Trophoblast cell (in vitro differentiated cells and primary cell): ENCODE data around the gene DLG2.

ENCODE experiments used
- DNase-seq, 2 donors: peaks; one replicate each; pipeline ENCODE4 v3.0.0-alpha.2; 2016
- H2AFZ ChIP-seq: 2 replicates; pipeline ENCODE4 v1.6.1; 2013; ENCODE audit warnings: low read length, moderate library complexity, mild to moderate bottlenecking; ENCODE audit not compliant: insufficient read depth, poor library complexity
- H2AK5ac ChIP-seq: 2 replicates; pipeline ENCODE4 v1.6.1; 2013; ENCODE audit warnings: mild to moderate bottlenecking, low read length
- H2BK120ac ChIP-seq: 2 replicates; pipeline ENCODE4 v1.6.1; 2013; ENCODE audit warnings: low read length, mild to moderate bottlenecking, moderate library complexity; ENCODE audit not compliant: insufficient read depth, poor library complexity
- H2BK12ac ChIP-seq: 2 replicates; pipeline ENCODE4 v1.6.1; 2013; ENCODE audit warnings: mild to moderate bottlenecking, low read length, moderate library complexity
- H2BK5ac ChIP-seq: 2 replicates; pipeline ENCODE4 v1.6.1; 2013; ENCODE audit warnings: low read length, low read depth, moderate library complexity, mild to moderate bottlenecking; ENCODE audit not compliant: poor library complexity
- H3K14ac ChIP-seq: 2 replicates; pipeline ENCODE4 v1.6.1; 2013; ENCODE audit warnings: mild to moderate bottlenecking, low read length
- H3K18ac ChIP-seq: 2 replicates; pipeline ENCODE4 v1.6.1; 2013; ENCODE audit warnings: mild to moderate bottlenecking, low read length
- H3K23ac ChIP-seq: 2 replicates; pipeline ENCODE4 v1.6.1; 2013; ENCODE audit warnings: low read length
- H3K27ac ChIP-seq: 2 replicates; pipeline ENCODE4 v1.5.1; 2013; ENCODE audit warnings: low read depth, mild to moderate bottlenecking, inconsistent platforms, low read length, moderate library complexity
- H3K27me3 ChIP-seq: 2 replicates; pipeline ENCODE4 v1.6.1; 2013; ENCODE audit warnings: inconsistent platforms, mild to moderate bottlenecking, low read length, moderate library complexity; ENCODE audit not compliant: insufficient read depth
- H3K36me3 ChIP-seq, 2 experiments: 1 replicate in 1 of 2; 2 replicates in 1 of 2; pipeline ENCODE4 v1.6.1; 2013; ENCODE audit warnings: low read length in 2 of 2, mild to moderate bottlenecking in 2 of 2, moderate library complexity in 1 of 2; ENCODE audit not compliant: insufficient read depth in 2 of 2, control insufficient read depth in 1 of 2
- H3K4ac ChIP-seq: 2 replicates; pipeline ENCODE4 v1.6.1; 2013; ENCODE audit warnings: low read depth, mild to moderate bottlenecking, low read length, moderate library complexity
- H3K4me1 ChIP-seq, 2 experiments: 1 replicate in 1 of 2; 2 replicates in 1 of 2; pipeline ENCODE4 v1.6.1; 2013; ENCODE audit warnings: low read length in 2 of 2, mild to moderate bottlenecking in 2 of 2, moderate library complexity in 1 of 2; ENCODE audit not compliant: insufficient read depth in 2 of 2, control insufficient read depth in 1 of 2
- H3K4me2 ChIP-seq: 2 replicates; pipeline ENCODE4 v1.6.1; 2013; ENCODE audit warnings: inconsistent platforms, mild to moderate bottlenecking, low read length, moderate library complexity
- H3K4me3 ChIP-seq: 2 replicates; pipeline ENCODE4 v1.5.1; 2013; ENCODE audit warnings: mild to moderate bottlenecking, low read depth, low read length, inconsistent platforms
- H3K79me1 ChIP-seq: one replicate; pipeline ENCODE4 v1.6.1; 2013; ENCODE audit warnings: low read length
- H3K79me2 ChIP-seq: 2 replicates; pipeline ENCODE4 v1.6.1; 2013; ENCODE audit warnings: low read length, mild to moderate bottlenecking; ENCODE audit not compliant: control insufficient read depth, insufficient read depth, poor library complexity
- H3K9ac ChIP-seq: 2 replicates; pipeline ENCODE4 v1.6.1; 2013; ENCODE audit warnings: mild to moderate bottlenecking, low read length
- H3K9me3 ChIP-seq: 2 replicates; pipeline ENCODE4 v1.6.1; 2013; ENCODE audit warnings: low read depth, mild to moderate bottlenecking, control low read depth, inconsistent platforms, low read length; ENCODE audit not compliant: insufficient read depth
- H4K12ac ChIP-seq: 2 replicates; pipeline ENCODE4 v1.6.1; 2013; ENCODE audit warnings: low read depth, mild to moderate bottlenecking, low read length, moderate library complexity
- H4K8ac ChIP-seq: 2 replicates; pipeline ENCODE4 v1.6.1; 2013; ENCODE audit warnings: low read depth, mild to moderate bottlenecking, low read length, moderate library complexity
- H4K91ac ChIP-seq: one replicate; pipeline ENCODE4 v1.6.1; 2013; ENCODE audit warnings: low read depth, mild to moderate bottlenecking, low read length, moderate library complexity
- WGBS: extraction: QIAGEN DNeasy Blood & Tissue Kit; methylation state at CpG from one replicate; pipeline ENCODE4 v1.1.7; 2013; ENCODE audit warnings: missing lambda C conversion rate; ENCODE audit not compliant: insufficient read length, insufficient coverage; ENCODE audit errors: extremely low coverage; 5-methylcytosine and 5-hydroxymethylcytosine counted together

The DLG2 gene

GRCh38 chr11:83609191-83609590, 2018.0 kb downstream of the DLG2 start:
- H2BK120ac ChIP-seq = no peak overlapping the region
- no peaks in the 10 kb centered on the region for H3K9me3 ChIP-seq
- H3K4me1 ChIP-seq = no peaks in the 10 kb centered on the region
- H4K8ac ChIP-seq = no peak overlapping the region
- no peak overlapping the region for H3K18ac ChIP-seq
- no peak overlapping the region for H2AFZ ChIP-seq
- no peak overlapping the region for H2AK5ac ChIP-seq
- H3K9ac ChIP-seq = no peak overlapping the region
- no peak overlapping the region for H4K91ac ChIP-seq
- H4K12ac ChIP-seq = no peak overlapping the region
- no peak overlapping the region for H3K27ac ChIP-seq
- no peak overlapping the region for H3K4me3 ChIP-seq
- no peak overlapping the region for H3K23ac ChIP-seq
- no peaks in the 10 kb centered on the region for H3K36me3 ChIP-seq
- H3K27me3 ChIP-seq = no peaks in the 10 kb centered on the region
- no peaks in the 10 kb centered on the region for H3K79me2 ChIP-seq
- no peak overlapping the region for H2BK12ac ChIP-seq
- no peak overlapping the region for H3K4me2 ChIP-seq
- no peak overlapping the region for H2BK5ac ChIP-seq
- H3K4ac ChIP-seq = no peak overlapping the region
- no peaks in the 10 kb centered on the region for H3K79me1 ChIP-seq
- DNase-seq = no peak
- WGBS = no CpG with 5 or more reads among the region's 2 CpGs
- no peak overlapping the region for H3K14ac ChIP-seq

- H4K91ac ChIP-seq = no peak overlapping the region
- no peaks in the 10 kb centered on the region for H3K79me1 ChIP-seq
- no peak overlapping the region for H2BK120ac ChIP-seq
- no peak overlapping the region for H3K9ac ChIP-seq
- H3K4me2 ChIP-seq = no peak overlapping the region
- no peak overlapping the region for H3K14ac ChIP-seq
- no peaks in the 10 kb centered on the region for H3K27me3 ChIP-seq
- no peak overlapping the region for H3K4me3 ChIP-seq
- H3K27ac ChIP-seq = no peak overlapping the region
- H4K12ac ChIP-seq = no peak overlapping the region
- no peak overlapping the region for H2AK5ac ChIP-seq
- H3K9me3 ChIP-seq = no peaks in the 10 kb centered on the region
- H3K4ac ChIP-seq = no peak overlapping the region
- no peak overlapping the region for H4K8ac ChIP-seq
- DNase-seq = no peak
- no peaks in the 10 kb centered on the region for H3K36me3 ChIP-seq
- no peak overlapping the region for H2BK5ac ChIP-seq
- H3K23ac ChIP-seq = no peak overlapping the region
- H3K4me1 ChIP-seq = no peaks in the 10 kb centered on the region
- no peak overlapping the region for H3K18ac ChIP-seq
- H2AFZ ChIP-seq = no peak overlapping the region
- no peak overlapping the region for H2BK12ac ChIP-seq
- WGBS = no CpG with 5 or more reads among the region's 1 CpG
- H3K79me2 ChIP-seq = no peaks in the 10 kb centered on the region
These were observed 2018.6 kb downstream of the DLG2 start for GRCh38 chr11:83608571-83608970.

- Histone ChIP-seq H3K79me2 (no peaks in the 10 kb centered on the region), H2BK12ac (no peak overlapping the region), H3K18ac (no peak overlapping the region), H3K4ac (no peak overlapping the region), H4K91ac (no peak overlapping the region), H3K79me1 (no peaks in the 10 kb centered on the region), H3K4me2 (no peak overlapping the region), H3K4me1 (peaks cover 0 to 9% of the 10 kb centered on the region in 2 experiments), H4K12ac (no peak overlapping the region), H4K8ac (no peak overlapping the region), H3K14ac (no peak overlapping the region), H3K27ac (no peak overlapping the region), H2AK5ac (no peak overlapping the region), H3K36me3 (no peaks in the 10 kb centered on the region), H2BK120ac (no peak overlapping the region), H2BK5ac (no peak overlapping the region), H3K27me3 (no peaks in the 10 kb centered on the region), H3K9ac (no peak overlapping the region), H3K23ac (no peak overlapping the region), H3K9me3 (no peaks in the 10 kb centered on the region), H3K4me3 (no peak overlapping the region), H2AFZ (no peak overlapping the region)
- DNase-seq = peak in 1 of 2 donors; percentile 18
- no CpG with 5 or more reads among the region's 5 CpGs for WGBS
These were observed 2025.1 kb downstream of the DLG2 start for GRCh38 chr11:83601914-83602527.

GRCh38 chr11:83601201-83601913, 2025.8 kb downstream of the DLG2 start:
- Histone ChIP-seq H2BK12ac (no peak overlapping the region), H4K8ac (no peak overlapping the region), H2BK120ac (no peak overlapping the region), H3K14ac (no peak overlapping the region), H3K4me1 (peaks cover 0 to 9% of the 10 kb centered on the region in 2 experiments), H3K9ac (no peak overlapping the region), H3K4me2 (no peak overlapping the region), H3K27me3 (no peaks in the 10 kb centered on the region), H3K79me2 (no peaks in the 10 kb centered on the region), H3K27ac (no peak overlapping the region), H3K36me3 (no peaks in the 10 kb centered on the region), H3K23ac (no peak overlapping the region), H3K4ac (no peak overlapping the region), H3K79me1 (no peaks in the 10 kb centered on the region), H3K18ac (no peak overlapping the region), H2AK5ac (no peak overlapping the region), H3K9me3 (no peaks in the 10 kb centered on the region), H3K4me3 (no peak overlapping the region), H4K91ac (no peak overlapping the region), H2AFZ (no peak overlapping the region), H4K12ac (no peak overlapping the region), H2BK5ac (no peak overlapping the region)
- no CpG with 5 or more reads among the region's 11 CpGs for WGBS
- no peak for DNase-seq
